NT2/D1 (cell line): ENCODE measurements around the gene NUDCD3.

Experiments
- DNase-seq: peaks from one replicate; pipeline ENCODE4 v3.0.0-alpha.2; 2011; ENCODE audit warnings: low read depth, low spot score
- H3K27me3 ChIP-seq: 2 replicates; pipeline ENCODE4 v1.6.0; 2011; ENCODE audit warnings: mild to moderate bottlenecking; ENCODE audit not compliant: insufficient read length, insufficient read depth
- H3K36me3 ChIP-seq: 2 replicates; pipeline ENCODE4 v1.6.1; 2011; ENCODE audit warnings: mild to moderate bottlenecking, low read length, mixed read lengths; ENCODE audit not compliant: insufficient read depth, insufficient read length
- H3K4me1 ChIP-seq: 2 replicates; pipeline ENCODE4 v1.5.1; 2011; ENCODE audit not compliant: insufficient read depth, insufficient read length
- H3K4me3 ChIP-seq: 2 replicates; pipeline ENCODE4 v1.5.1; 2011; ENCODE audit warnings: low read depth; ENCODE audit not compliant: insufficient read length
- H3K9ac ChIP-seq: 2 replicates; pipeline ENCODE4 v1.6.0; 2011; ENCODE audit warnings: low read depth; ENCODE audit not compliant: insufficient read length
- H3K9me3 ChIP-seq: 2 replicates; pipeline ENCODE4 v1.5.1; 2011; ENCODE audit warnings: mild to moderate bottlenecking, low read length; ENCODE audit not compliant: insufficient read depth
- SUZ12 ChIP-seq: IDR thresholded peaks from 2 replicates; pipeline ENCODE4 v1.6.1; 2011; ENCODE audit not compliant: insufficient read length, insufficient read depth; ENCODE audit errors: extremely low read depth
- YY1 ChIP-seq: IDR thresholded peaks from 2 replicates; pipeline ENCODE4 v1.6.1; 2011; ENCODE audit not compliant: insufficient read length, insufficient read depth
- ZNF274 ChIP-seq: IDR thresholded peaks from 2 replicates; pipeline ENCODE4 v1.6.1; 2011; ENCODE audit warnings: mild to moderate bottlenecking, low read depth, low read length

The NUDCD3 gene

DNA sequence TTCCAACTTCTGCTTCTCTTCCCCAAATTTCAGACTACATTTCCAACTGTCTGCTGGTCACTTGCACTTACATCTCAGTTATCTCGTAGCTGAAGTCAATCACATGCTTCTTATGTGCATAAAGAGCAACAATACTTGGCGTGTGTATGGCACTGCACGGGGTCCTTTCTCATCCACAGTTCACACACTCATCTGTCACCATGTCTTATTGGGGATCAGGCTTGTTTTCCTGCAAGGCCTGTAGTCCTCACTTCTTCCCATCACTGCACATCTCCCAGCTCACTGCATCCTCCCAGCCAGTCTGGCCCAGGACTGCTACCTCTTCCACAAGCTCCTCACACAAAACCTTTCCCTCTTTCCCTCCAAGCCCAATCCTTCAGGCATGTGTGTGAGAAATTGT is 35.3 kb downstream of the NUDCD3 start:
- Histone ChIP-seq H3K36me3 (peaks cover 48% of the 10 kb centered on the region), H3K9ac (no peak overlapping the region), H3K4me1 (no peaks in the 10 kb centered on the region), H3K9me3 (no peaks in the 10 kb centered on the region), H3K4me3 (no peak overlapping the region), H3K27me3 (no peaks in the 10 kb centered on the region)
- DNase-seq: no peak
- TF ChIP-seq SUZ12: no peak
- TF ChIP-seq ZNF274: no peak
- TF ChIP-seq YY1: no peak

- Histone ChIP-seq H3K4me1 (no peaks in the 10 kb centered on the region), H3K9ac (no peak overlapping the region), H3K27me3 (no peaks in the 10 kb centered on the region), H3K36me3 (peaks cover 41% of the 10 kb centered on the region), H3K9me3 (no peaks in the 10 kb centered on the region), H3K4me3 (no peak overlapping the region)
- TF ChIP-seq ZNF274 (no peak), SUZ12 (no peak), YY1 (no peak)
- no peak for DNase-seq
These were observed 36.1 kb downstream of the NUDCD3 start for GRCh38 chr7:44454348-44454747.

DNA sequence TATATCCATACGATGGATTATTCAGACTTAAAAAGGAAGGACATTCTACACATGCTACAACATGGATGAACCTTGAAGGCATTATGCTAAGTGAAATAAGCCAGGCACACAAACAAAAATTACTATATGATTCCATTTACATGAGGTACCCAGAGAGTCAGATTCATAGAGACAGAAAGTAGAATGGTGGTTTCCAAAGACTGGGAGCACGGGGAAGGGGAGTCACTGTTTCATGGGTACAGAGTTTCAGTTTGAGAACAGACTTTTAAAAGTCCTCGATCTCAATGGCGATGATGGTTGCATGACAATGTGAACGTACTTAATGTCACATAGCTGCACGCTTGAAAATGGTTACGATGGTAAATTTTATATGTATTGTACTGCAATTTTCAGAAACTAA is 39.3 kb downstream of the NUDCD3 start:
- Histone ChIP-seq H3K4me1 (peaks cover 2% of the 10 kb centered on the region), H3K27me3 (no peaks in the 10 kb centered on the region), H3K36me3 (peaks cover 53% of the 10 kb centered on the region), H3K9me3 (peaks cover 4% of the 10 kb centered on the region; the same call in 1 of the 2 replicates), H3K9ac (no peak overlapping the region), H3K4me3 (no peak overlapping the region)
- TF ChIP-seq YY1 (no peak), SUZ12 (no peak), ZNF274 (no peak)
- DNase-seq: no peak

- H3K36me3 ChIP-seq: peaks cover 61% of the 10 kb centered on the region
- no peak overlapping the region for H3K4me3 ChIP-seq
- TF ChIP-seq ZNF274 (no peak), YY1 (no peak), SUZ12 (no peak)
- no peak for DNase-seq
- H3K9ac ChIP-seq: no peak overlapping the region
- no peaks in the 10 kb centered on the region for H3K27me3 ChIP-seq
- H3K4me1 ChIP-seq: peaks cover 2% of the 10 kb centered on the region
- peaks cover 10% of the 10 kb centered on the region; the same call in 1 of the 2 replicates for H3K9me3 ChIP-seq
These were observed 40.9 kb downstream of the NUDCD3 start for GRCh38 chr7:44449584-44449928.

- peaks cover 65% of the 10 kb centered on the region for H3K36me3 ChIP-seq
- H3K9ac ChIP-seq: no peak overlapping the region
- peaks cover 2% of the 10 kb centered on the region for H3K4me1 ChIP-seq
- H3K9me3 ChIP-seq: peaks cover 10% of the 10 kb centered on the region; the same call in 1 of the 2 replicates
- no peak for DNase-seq
- H3K27me3 ChIP-seq: no peaks in the 10 kb centered on the region
- no peak overlapping the region for H3K4me3 ChIP-seq
- TF ChIP-seq YY1 (no peak), ZNF274 (no peak)
These were observed 41.4 kb downstream of the NUDCD3 start for GRCh38 chr7:44448922-44449583.

DNA sequence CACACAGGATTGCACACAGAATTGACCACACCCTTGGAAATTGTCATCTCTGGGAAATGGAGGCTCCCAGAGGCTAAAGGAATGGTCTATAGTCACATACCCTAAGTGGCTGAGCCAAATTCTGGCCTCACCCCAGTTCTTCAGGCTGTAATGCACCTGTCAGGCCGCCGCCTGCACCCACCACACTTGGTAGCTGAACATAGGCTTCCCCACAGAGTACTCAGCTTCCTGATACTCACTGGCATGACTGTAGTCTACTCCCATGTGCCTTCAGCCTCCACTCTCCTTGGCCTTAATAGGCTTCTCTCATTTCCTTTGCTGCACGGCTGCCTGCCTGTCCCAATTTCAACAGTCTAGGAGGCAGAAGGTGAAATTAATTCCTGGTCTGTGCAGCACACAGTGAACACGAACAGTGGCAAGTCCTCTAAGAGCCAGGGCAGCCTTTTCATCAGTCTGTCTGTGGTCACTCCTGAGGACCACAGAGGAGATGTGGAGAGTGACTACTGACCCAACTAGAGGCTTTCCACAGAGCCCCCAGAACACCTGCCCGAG is 42.5 kb downstream of the NUDCD3 start:
- peaks cover 66% of the 10 kb centered on the region for H3K36me3 ChIP-seq
- H3K9me3 ChIP-seq: peaks cover 10% of the 10 kb centered on the region; the same call in 1 of the 2 replicates
- H3K4me3 ChIP-seq: no peak overlapping the region
- peaks cover 2% of the 10 kb centered on the region for H3K4me1 ChIP-seq
- H3K9ac ChIP-seq: no peak overlapping the region
- TF ChIP-seq YY1: no peak
- TF ChIP-seq ZNF274: no peak
- no peak for TF ChIP-seq SUZ12
- no peaks in the 10 kb centered on the region for H3K27me3 ChIP-seq
- no peak for DNase-seq

GRCh38 chr7:44445986-44446671 is 44.3 kb downstream of the NUDCD3 start:
- H3K36me3 ChIP-seq: peaks cover 54% of the 10 kb centered on the region

GRCh38 chr7:44441079-44441478 is 49.4 kb downstream of the NUDCD3 start:
- no peak for TF ChIP-seq SUZ12
- no peak for TF ChIP-seq YY1
- no peak for TF ChIP-seq ZNF274
- Histone ChIP-seq H3K27me3 (no peaks in the 10 kb centered on the region), H3K4me3 (no peak overlapping the region), H3K36me3 (peaks cover 49% of the 10 kb centered on the region), H3K9ac (no peak overlapping the region), H3K4me1 (no peaks in the 10 kb centered on the region), H3K9me3 (peaks cover 6% of the 10 kb centered on the region; the same call in 1 of the 2 replicates)
- DNase-seq: no peak

More at GRCh38 chr7:44445986-44446671, 44.3 kb downstream of the NUDCD3 start:
- Histone ChIP-seq H3K4me3 (no peak overlapping the region), H3K9me3 (peaks cover 10% of the 10 kb centered on the region; the same call in 1 of the 2 replicates), H3K27me3 (no peaks in the 10 kb centered on the region), H3K4me1 (peaks cover 2% of the 10 kb centered on the region), H3K9ac (no peak overlapping the region)
- no peak for TF ChIP-seq YY1
- no peak for TF ChIP-seq SUZ12
- no peak for TF ChIP-seq ZNF274
- no peak for DNase-seq
